AG09309 (cell line): Measurements from ENCODE around the gene TNS1.

Experiments
- DNase-seq: peaks from one replicate; pipeline ENCODE4 v3.0.0-alpha.2; 2010; ENCODE audit warnings: low read depth
- H3K4me3 ChIP-seq: 2 replicates; pipeline ENCODE4 v1.5.1; 2011; ENCODE audit warnings: mild to moderate bottlenecking, low read depth, low read length, moderate library complexity; ENCODE audit not compliant: control insufficient read depth
- CTCF ChIP-seq: IDR thresholded peaks from 2 replicates; pipeline ENCODE4 v1.5.1; 2011; ENCODE audit warnings: mild to moderate bottlenecking, low read depth, low read length, inconsistent platforms; ENCODE audit not compliant: insufficient read depth, control insufficient read depth; ENCODE audit errors: missing control alignments

TNS1 gene

GRCh38 chr2:217868265-217868892, 134.4 kb downstream of the TNS1 start:
- H3K4me3 ChIP-seq = no peak overlapping the region
- TF ChIP-seq CTCF = no peak
- DNase-seq = no peak

GRCh38 chr2:217866457-217866856, 136.3 kb downstream of the TNS1 start:
- no peak for DNase-seq
- no peak for TF ChIP-seq CTCF

GRCh38 chr2:217864963-217865772, 137.6 kb downstream of the TNS1 start:
- TF ChIP-seq CTCF = no peak
- DNase-seq = no peak

More at GRCh38 chr2:217866457-217866856, 136.3 kb downstream of the TNS1 start:
- H3K4me3 ChIP-seq = no peak overlapping the region

GRCh38 chr2:217863883-217864282, 138.9 kb downstream of the TNS1 start:
- no peak for DNase-seq
- H3K4me3 ChIP-seq = no peak overlapping the region
- TF ChIP-seq CTCF = no peak

More at GRCh38 chr2:217864963-217865772, 137.6 kb downstream of the TNS1 start:
- H3K4me3 ChIP-seq = no peak overlapping the region

GRCh38 chr2:217861334-217861877, 141.4 kb downstream of the TNS1 start:
- no peak overlapping the region for H3K4me3 ChIP-seq
- DNase-seq = no peak
- TF ChIP-seq CTCF = no peak

- H3K4me3 ChIP-seq = no peak overlapping the region
- no peak for TF ChIP-seq CTCF
- DNase-seq = no peak
These were observed 142.9 kb downstream of the TNS1 start for GRCh38 chr2:217859926-217860325.
